HL-60 (cell line): ENCODE data around the gene CD22.

ENCODE experiments used
- GABPA ChIP-seq: IDR thresholded peaks from 2 replicates; pipeline ENCODE4 v1.6.1; 2012; ENCODE audit warnings: low read depth
- POLR2AphosphoS5 ChIP-seq: IDR thresholded peaks from 2 replicates; pipeline ENCODE4 v1.6.1; 2012; ENCODE audit warnings: low read depth
- TF ChIP-seq, protein P1 (sequence below): IDR thresholded peaks from one replicate; pipeline ENCODE4 v1.5.1; 2011; ENCODE audit warnings: low read length, control low read depth, inconsistent platforms; ENCODE audit not compliant: insufficient read depth
- TF ChIP-seq, protein P2 (sequence below): IDR thresholded peaks from 2 replicates; pipeline ENCODE4 v1.6.1; 2012; ENCODE audit warnings: low read depth; ENCODE audit not compliant: insufficient replicate concordance

DNA sequence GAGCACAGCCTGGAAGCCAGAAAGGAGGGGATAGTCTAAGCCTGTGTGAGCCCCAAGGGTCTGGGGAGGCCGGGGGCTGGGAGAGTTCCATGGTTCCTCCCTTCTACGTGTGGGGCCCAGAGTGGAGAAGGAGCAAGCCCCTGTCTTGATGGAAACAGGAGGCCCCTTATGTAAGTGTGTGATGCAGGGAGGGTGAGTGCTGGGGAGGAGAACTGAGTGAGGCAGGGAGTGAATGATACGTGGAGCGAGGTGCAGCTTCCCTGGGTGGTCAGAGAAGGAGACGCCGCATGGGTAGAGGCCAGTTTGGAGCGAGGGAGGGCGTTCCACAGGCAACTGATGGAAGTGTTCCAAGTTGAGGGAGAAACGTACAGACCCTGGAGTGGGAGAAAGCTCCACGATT, 21.1 kb upstream of the CD22 start:
- TF ChIP-seq, protein P1, sequence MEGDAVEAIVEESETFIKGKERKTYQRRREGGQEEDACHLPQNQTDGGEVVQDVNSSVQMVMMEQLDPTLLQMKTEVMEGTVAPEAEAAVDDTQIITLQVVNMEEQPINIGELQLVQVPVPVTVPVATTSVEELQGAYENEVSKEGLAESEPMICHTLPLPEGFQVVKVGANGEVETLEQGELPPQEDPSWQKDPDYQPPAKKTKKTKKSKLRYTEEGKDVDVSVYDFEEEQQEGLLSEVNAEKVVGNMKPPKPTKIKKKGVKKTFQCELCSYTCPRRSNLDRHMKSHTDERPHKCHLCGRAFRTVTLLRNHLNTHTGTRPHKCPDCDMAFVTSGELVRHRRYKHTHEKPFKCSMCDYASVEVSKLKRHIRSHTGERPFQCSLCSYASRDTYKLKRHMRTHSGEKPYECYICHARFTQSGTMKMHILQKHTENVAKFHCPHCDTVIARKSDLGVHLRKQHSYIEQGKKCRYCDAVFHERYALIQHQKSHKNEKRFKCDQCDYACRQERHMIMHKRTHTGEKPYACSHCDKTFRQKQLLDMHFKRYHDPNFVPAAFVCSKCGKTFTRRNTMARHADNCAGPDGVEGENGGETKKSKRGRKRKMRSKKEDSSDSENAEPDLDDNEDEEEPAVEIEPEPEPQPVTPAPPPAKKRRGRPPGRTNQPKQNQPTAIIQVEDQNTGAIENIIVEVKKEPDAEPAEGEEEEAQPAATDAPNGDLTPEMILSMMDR = no peak
- TF ChIP-seq POLR2AphosphoS5 = no peak
- no peak for TF ChIP-seq GABPA
- TF ChIP-seq, protein P2, sequence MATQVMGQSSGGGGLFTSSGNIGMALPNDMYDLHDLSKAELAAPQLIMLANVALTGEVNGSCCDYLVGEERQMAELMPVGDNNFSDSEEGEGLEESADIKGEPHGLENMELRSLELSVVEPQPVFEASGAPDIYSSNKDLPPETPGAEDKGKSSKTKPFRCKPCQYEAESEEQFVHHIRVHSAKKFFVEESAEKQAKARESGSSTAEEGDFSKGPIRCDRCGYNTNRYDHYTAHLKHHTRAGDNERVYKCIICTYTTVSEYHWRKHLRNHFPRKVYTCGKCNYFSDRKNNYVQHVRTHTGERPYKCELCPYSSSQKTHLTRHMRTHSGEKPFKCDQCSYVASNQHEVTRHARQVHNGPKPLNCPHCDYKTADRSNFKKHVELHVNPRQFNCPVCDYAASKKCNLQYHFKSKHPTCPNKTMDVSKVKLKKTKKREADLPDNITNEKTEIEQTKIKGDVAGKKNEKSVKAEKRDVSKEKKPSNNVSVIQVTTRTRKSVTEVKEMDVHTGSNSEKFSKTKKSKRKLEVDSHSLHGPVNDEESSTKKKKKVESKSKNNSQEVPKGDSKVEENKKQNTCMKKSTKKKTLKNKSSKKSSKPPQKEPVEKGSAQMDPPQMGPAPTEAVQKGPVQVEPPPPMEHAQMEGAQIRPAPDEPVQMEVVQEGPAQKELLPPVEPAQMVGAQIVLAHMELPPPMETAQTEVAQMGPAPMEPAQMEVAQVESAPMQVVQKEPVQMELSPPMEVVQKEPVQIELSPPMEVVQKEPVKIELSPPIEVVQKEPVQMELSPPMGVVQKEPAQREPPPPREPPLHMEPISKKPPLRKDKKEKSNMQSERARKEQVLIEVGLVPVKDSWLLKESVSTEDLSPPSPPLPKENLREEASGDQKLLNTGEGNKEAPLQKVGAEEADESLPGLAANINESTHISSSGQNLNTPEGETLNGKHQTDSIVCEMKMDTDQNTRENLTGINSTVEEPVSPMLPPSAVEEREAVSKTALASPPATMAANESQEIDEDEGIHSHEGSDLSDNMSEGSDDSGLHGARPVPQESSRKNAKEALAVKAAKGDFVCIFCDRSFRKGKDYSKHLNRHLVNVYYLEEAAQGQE = no peak
